SK-N-SH (cell line): ENCODE measurements around the gene C6. TPM values are rescaled to one million over a fixed set of nuclear protein-coding genes. Genes with fewer than 3 reads are reported as not detected.

Experiments used
- CTCF ChIA-PET: fragments of 300-600, 350-600 bp; formaldehyde crosslinking; extraction: SDS; loops from one replicate; lab custom pipeline; 2021; lab: Yijun Ruan, JAX
- POLR2A ChIA-PET: fragments of 350-600 bp; sonication (Branson Sonifier 250); formaldehyde crosslinking; extraction: SDS; loops from one replicate; lab custom pipeline; 2020; ENCODE audit warnings: antibody characterized with exemption, inconsistent platforms; lab: Yijun Ruan, JAX
- DNase-seq: peaks from one replicate; pipeline ENCODE4 v3.0.0; 2012
- H2AFZ ChIP-seq: fragments of 200-600 bp; sonication (generic); 2 replicates; pipeline ENCODE4 v1.8.1; 2016; ENCODE audit warnings: antibody characterized with exemption, mild to moderate bottlenecking, low read depth
- H3F3A ChIP-seq: fragments of 200-600 bp; sonication (generic); replicated peaks from 2 replicates; pipeline ENCODE3; 2016; ENCODE audit warnings: antibody characterized with exemption, mild to moderate bottlenecking; ENCODE audit not compliant: insufficient read depth
- H3K27ac ChIP-seq, 2 experiments: fragments of 200-500 bp in 1 of 2; fragments of 200-600 bp in 1 of 2; sonication (Bioruptor generic) in 1 of 2; sonication (generic), shearing (Covaris generic) in 1 of 2; 2 replicates each; pipeline versions ENCODE4 v1.5.1 to v1.6.1; 2014 to 2016; ENCODE audit warnings: low read depth in 2 of 2, inconsistent platforms in 1 of 2, low read length in 1 of 2, mild to moderate bottlenecking in 1 of 2, mixed read lengths in 1 of 2
- H3K27me3 ChIP-seq: fragments of 200-600 bp; sonication (generic), shearing (Covaris generic); 2 replicates; pipeline ENCODE4 v1.6.1; 2016; ENCODE audit warnings: mixed run types; ENCODE audit not compliant: insufficient read depth
- H3K36me3 ChIP-seq, 2 experiments: fragments of 200-500 bp in 1 of 2; fragments of 200-600 bp in 1 of 2; sonication (Bioruptor generic) in 1 of 2; sonication (generic) in 1 of 2; replicated peaks in 1 of 2; 2 replicates each; pipeline versions ENCODE3 to v1.5.1; 2014 to 2016; ENCODE audit warnings: low read length in 1 of 2, mild to moderate bottlenecking in 1 of 2; ENCODE audit not compliant: insufficient read depth in 2 of 2, control insufficient read depth in 1 of 2
- H3K4me1 ChIP-seq, 2 experiments: fragments of 200-500 bp in 1 of 2; fragments of 200-600 bp in 1 of 2; sonication (Bioruptor generic) in 1 of 2; sonication (generic), shearing (Covaris generic) in 1 of 2; 2 replicates each; pipeline versions ENCODE4 v1.5.1 to v1.6.1; 2014 to 2016; ENCODE audit warnings: low read depth in 1 of 2, low read length in 1 of 2, mixed run types in 1 of 2; ENCODE audit not compliant: insufficient read depth in 2 of 2, control insufficient read depth in 1 of 2
- H3K4me2 ChIP-seq: fragments of 200-600 bp; sonication (generic), shearing (Covaris generic); 2 replicates; pipeline ENCODE4 v1.6.1; 2017; ENCODE audit warnings: mixed run types
- H3K4me3 ChIP-seq, 2 experiments: fragments of 200-500 bp in 1 of 2; fragments of 200-600 bp in 1 of 2; sonication (Bioruptor generic) in 1 of 2; sonication (generic), shearing (Covaris generic) in 1 of 2; 2 replicates each; pipeline versions ENCODE4 v1.5.1 to v1.8.1; 2014 to 2016; ENCODE audit warnings: low read depth in 2 of 2, inconsistent platforms in 1 of 2, low read length in 1 of 2, mild to moderate bottlenecking in 1 of 2, mixed read lengths in 1 of 2, moderate library complexity in 1 of 2
- H3K79me2 ChIP-seq: fragments of 200-600 bp; sonication (generic); 2 replicates; pipeline ENCODE4 v1.8.1; 2017; ENCODE audit warnings: mild to moderate bottlenecking; ENCODE audit not compliant: insufficient read depth
- H3K9ac ChIP-seq: fragments of 200-600 bp; sonication (generic); 2 replicates; pipeline ENCODE4 v1.6.1; 2017; ENCODE audit warnings: mixed run types
- H3K9me2 ChIP-seq: fragments of 200-600 bp; sonication (generic); 2 replicates; pipeline ENCODE4 v1.6.1; 2017; ENCODE audit warnings: mixed run types
- H3K9me3 ChIP-seq: fragments of 200-600 bp; sonication (generic); 2 replicates; pipeline ENCODE4 v1.6.1; 2017; ENCODE audit warnings: mixed run types, mild to moderate bottlenecking, moderate library complexity
- H4K20me1 ChIP-seq: fragments of 200-600 bp; sonication (generic); 2 replicates; pipeline ENCODE4 v1.6.1; 2017; ENCODE audit warnings: mild to moderate bottlenecking, mixed run types; ENCODE audit not compliant: insufficient read depth
- CHD2 ChIP-seq: fragments of 150-350 bp; IDR thresholded peaks from 2 replicates; pipeline ENCODE4 v1.6.1; 2018; ENCODE audit warnings: low read length; ENCODE audit not compliant: partially characterized antibody
- ELF1 ChIP-seq: IDR thresholded peaks from 2 replicates; pipeline ENCODE4 v1.4.0; 2012
- EZH2phosphoT487 ChIP-seq: fragments of 200-600 bp; sonication (generic); IDR thresholded peaks from 2 replicates; pipeline ENCODE4 v1.6.1; 2017; ENCODE audit warnings: low read depth, mixed run types, mild to moderate bottlenecking, antibody characterized with exemption, moderate library complexity, borderline replicate concordance
- FOSL2 ChIP-seq: IDR thresholded peaks from 2 replicates; pipeline ENCODE4 v1.4.0; 2012; ENCODE audit warnings: low read depth, mild to moderate bottlenecking, moderate library complexity, borderline replicate concordance
- FOXJ3 ChIP-seq: sonication (generic); formaldehyde crosslinking; IDR thresholded peaks from 2 replicates; pipeline ENCODE4 v1.5.1; 2020; ENCODE audit warnings: mild to moderate bottlenecking, missing genetic modification reagents
- FOXM1 ChIP-seq: IDR thresholded peaks from 2 replicates; pipeline ENCODE4 v1.4.0; 2012; ENCODE audit warnings: low read depth, mild to moderate bottlenecking
- GABPA ChIP-seq: IDR thresholded peaks from 2 replicates; pipeline ENCODE4 v1.4.0; 2012; ENCODE audit warnings: low read depth, mild to moderate bottlenecking
- GATA2 ChIP-seq: sonication (generic); formaldehyde crosslinking; IDR thresholded peaks from 2 replicates; pipeline ENCODE4 v1.5.0; 2020; ENCODE audit warnings: mild to moderate bottlenecking, missing genetic modification reagents
- MEF2A ChIP-seq: IDR thresholded peaks from 2 replicates; pipeline ENCODE4 v1.4.0; 2012; ENCODE audit warnings: low read depth, borderline replicate concordance
- MXI1 ChIP-seq: IDR thresholded peaks from 2 replicates; pipeline ENCODE4 v1.6.1; 2012; ENCODE audit warnings: mild to moderate bottlenecking, low read depth, low read length, improper control_type of control experiment
- NFIC ChIP-seq: IDR thresholded peaks from 2 replicates; pipeline ENCODE4 v1.4.0; 2012; ENCODE audit warnings: borderline replicate concordance
- NRF1 ChIP-seq: IDR thresholded peaks from 2 replicates; pipeline ENCODE4 v1.6.1; 2012; ENCODE audit warnings: low read depth, mild to moderate bottlenecking, low read length
- PBX3 ChIP-seq: IDR thresholded peaks from 2 replicates; pipeline ENCODE4; 2012
- POLR2AphosphoS5 ChIP-seq: IDR thresholded peaks from 2 replicates; pipeline ENCODE4 v1.6.1; 2012; ENCODE audit warnings: low read depth, low read length
- RAD21 ChIP-seq: IDR thresholded peaks from 2 replicates; pipeline ENCODE4 v1.6.1; 2012; ENCODE audit warnings: mild to moderate bottlenecking, low read length
- RFX5 ChIP-seq: IDR thresholded peaks from 2 replicates; pipeline ENCODE4 v1.6.1; 2012; ENCODE audit warnings: mild to moderate bottlenecking, improper control_type of control experiment, low read length
- SIN3A ChIP-seq: IDR thresholded peaks from 2 replicates; pipeline ENCODE4 v1.6.1; 2012; ENCODE audit warnings: low read depth, mild to moderate bottlenecking, low read length, moderate library complexity, borderline replicate concordance
- SMC3 ChIP-seq: IDR thresholded peaks from 2 replicates; pipeline ENCODE4 v1.6.1; 2012; ENCODE audit warnings: low read depth, low read length, improper control_type of control experiment
- TEAD4 ChIP-seq: IDR thresholded peaks from 2 replicates; pipeline ENCODE4 v1.4.0; 2012; ENCODE audit warnings: mild to moderate bottlenecking, borderline replicate concordance; ENCODE audit not compliant: insufficient read depth
- USF1 ChIP-seq: IDR thresholded peaks from 2 replicates; pipeline ENCODE4 v1.4.0; 2012; ENCODE audit warnings: low read depth, borderline replicate concordance
- USF2 ChIP-seq: fragments of 150-350 bp; IDR thresholded peaks from 2 replicates; pipeline ENCODE4 v1.6.1; 2017; ENCODE audit warnings: antibody characterized with exemption, low read length, low read depth, borderline replicate concordance
- polyA plus RNA-seq, 3 experiments: library from polyadenylated mRNA; depleted of rRNA; stranded (reverse); fragments of >200 nt; gene quantifications; 2 replicates each; pipeline ENCODE4 v1.2.3, GENCODE V29; 2012

Gene C6
- polyA plus RNA-seq, 1 of the 3 experiments (the other 2 are of a cell fraction), result 0.08 TPM

GRCh38 chr5:41109186-41109585 lies 104.1 kb downstream of the C6 start:
- Histone ChIP-seq H2AFZ (no peak overlapping the region), H3K9me3 (no peaks in the 10 kb centered on the region), H3F3A (no peaks in the 10 kb centered on the region), H4K20me1 (no peaks in the 10 kb centered on the region), H3K9ac (no peak overlapping the region), H3K36me3 (no peaks in the 10 kb centered on the region), H3K27me3 (no peaks in the 10 kb centered on the region), H3K79me2 (no peaks in the 10 kb centered on the region), H3K4me3 (no peak overlapping the region), H3K4me2 (no peak overlapping the region), H3K4me1 (no peaks in the 10 kb centered on the region), H3K9me2 (no peaks in the 10 kb centered on the region), H3K27ac (no peak overlapping the region)
- TF ChIP-seq USF2, result no peak
- TF ChIP-seq MEF2A, result no peak
- no peak for TF ChIP-seq NRF1
- no peak for TF ChIP-seq USF1
- TF ChIP-seq NFIC, result no peak
- TF ChIP-seq GATA2 (CRISPR knock-in tag), result no peak
- TF ChIP-seq SMC3, result no peak
- no peak for TF ChIP-seq RFX5
- TF ChIP-seq TEAD4, result no peak
- no peak for TF ChIP-seq SIN3A
- no peak for TF ChIP-seq GABPA
- TF ChIP-seq PBX3, result no peak
- no peak for TF ChIP-seq CHD2
- no peak for TF ChIP-seq RAD21
- TF ChIP-seq FOSL2, result no peak
- ChIA-PET POLR2A (no interaction called here), CTCF (no interaction called here)
- DNase-seq, result no peak

- H2AFZ ChIP-seq, result no peak overlapping the region
- H3F3A ChIP-seq, result no peaks in the 10 kb centered on the region
- DNase-seq, result no peak
- H3K79me2 ChIP-seq, result no peaks in the 10 kb centered on the region
- CTCF ChIA-PET, result no interaction called here
- H3K9ac ChIP-seq, result no peak overlapping the region
- no peaks in the 10 kb centered on the region for H3K27me3 ChIP-seq
- no peaks in the 10 kb centered on the region for H3K9me2 ChIP-seq
- H3K9me3 ChIP-seq, result no peaks in the 10 kb centered on the region
- no peak overlapping the region for H3K27ac ChIP-seq
- H3K4me2 ChIP-seq, result no peak overlapping the region
- H3K36me3 ChIP-seq, result no peaks in the 10 kb centered on the region
- TF ChIP-seq FOSL2 (no peak), SIN3A (no peak), MEF2A (no peak), SMC3 (no peak), CHD2 (no peak), USF2 (no peak), ELF1 (no peak), GABPA (no peak), NRF1 (no peak), MXI1 (no peak), EZH2phosphoT487 (no peak), FOXJ3 (CRISPR knock-in tag) (no peak), FOXM1 (no peak), POLR2AphosphoS5 (no peak)
- POLR2A ChIA-PET, result no interaction called here
- H3K4me1 ChIP-seq, result no peaks in the 10 kb centered on the region
- no peak overlapping the region for H3K4me3 ChIP-seq
- no peaks in the 10 kb centered on the region for H4K20me1 ChIP-seq
These were observed 111.0 kb downstream of the C6 start for GRCh38 chr5:41102341-41102740.
